Esophagus squamous epithelium (tissue), 4 donors: Measurements from ENCODE around the gene TCEAL8.
"Not testable (repeated sequence)": the region's sequence is repeated elsewhere in the genome, so short reads cannot be mapped to it uniquely, and the experiment has no call there.

Experiments used
- POLR2A ChIP-seq, 4 donors: fragments of 450-650 bp; IDR thresholded peaks; one replicate each; pipeline ENCODE4 v1.6.1; 2017; ENCODE audit warnings: antibody characterized with exemption in 4 of 4, mild to moderate bottlenecking in 4 of 4, moderate library complexity in 3 of 4
- TF ChIP-seq, protein P1 (sequence below), 6 experiments: fragments of 450-650 bp in 4 of 6; fragments of 200-600 bp in 2 of 6; sonication (generic) in 2 of 6; IDR thresholded peaks; one replicate each; pipeline ENCODE4 v1.5.1; 2016 to 2019; ENCODE audit warnings: antibody characterized with exemption in 6 of 6, mild to moderate bottlenecking in 4 of 6, moderate library complexity in 4 of 6

GRCh38 chrX:103225918-103226317 is 29.0 kb downstream of the TCEAL8 start:
- TF ChIP-seq, protein P1, sequence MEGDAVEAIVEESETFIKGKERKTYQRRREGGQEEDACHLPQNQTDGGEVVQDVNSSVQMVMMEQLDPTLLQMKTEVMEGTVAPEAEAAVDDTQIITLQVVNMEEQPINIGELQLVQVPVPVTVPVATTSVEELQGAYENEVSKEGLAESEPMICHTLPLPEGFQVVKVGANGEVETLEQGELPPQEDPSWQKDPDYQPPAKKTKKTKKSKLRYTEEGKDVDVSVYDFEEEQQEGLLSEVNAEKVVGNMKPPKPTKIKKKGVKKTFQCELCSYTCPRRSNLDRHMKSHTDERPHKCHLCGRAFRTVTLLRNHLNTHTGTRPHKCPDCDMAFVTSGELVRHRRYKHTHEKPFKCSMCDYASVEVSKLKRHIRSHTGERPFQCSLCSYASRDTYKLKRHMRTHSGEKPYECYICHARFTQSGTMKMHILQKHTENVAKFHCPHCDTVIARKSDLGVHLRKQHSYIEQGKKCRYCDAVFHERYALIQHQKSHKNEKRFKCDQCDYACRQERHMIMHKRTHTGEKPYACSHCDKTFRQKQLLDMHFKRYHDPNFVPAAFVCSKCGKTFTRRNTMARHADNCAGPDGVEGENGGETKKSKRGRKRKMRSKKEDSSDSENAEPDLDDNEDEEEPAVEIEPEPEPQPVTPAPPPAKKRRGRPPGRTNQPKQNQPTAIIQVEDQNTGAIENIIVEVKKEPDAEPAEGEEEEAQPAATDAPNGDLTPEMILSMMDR (IDR thresholded peaks at IDR 0.05) = not testable (repeated sequence)
- TF ChIP-seq POLR2A (IDR thresholded peaks at IDR 0.05) = not testable (repeated sequence)
